ENCODE results near the gene PTPN21. TPM values are rescaled to one million over a fixed set of nuclear protein-coding genes. Genes with fewer than 3 reads are reported as not detected.

PTPN21 gene
- polyA plus RNA-seq, 3 donors = not detected

GRCh38 chr14:88476214-88476774, 78.5 kb downstream of the PTPN21 start:
- Histone ChIP-seq H3K4me2 (replicated peaks; ENCODE audit: extremely low read depth, low read length, poor library complexity, severe bottlenecking) (no peak overlapping the region), H3K4me3 (replicated peaks in 1 of 3; ENCODE audit: low read depth in 2 of 3, low read length in 3 of 3) (no peak overlapping the region), H3K9ac (ENCODE audit: insufficient read depth, low read length, poor library complexity, severe bottlenecking) (no peak overlapping the region), H4K20me1 (ENCODE audit: insufficient read depth, low read length) (no peaks in the 10 kb centered on the region), H3K36me3 (replicated peaks in 1 of 2; ENCODE audit: control insufficient read depth in 1 of 2, insufficient read depth in 2 of 2, low read length in 2 of 2) (no peaks in the 10 kb centered on the region), H3K27me3 (ENCODE audit: control insufficient read depth in 2 of 2, insufficient read depth in 2 of 2, low read length in 2 of 2) (no peaks in the 10 kb centered on the region), H2AFZ (ENCODE audit: insufficient read depth, low read depth, low read length, poor library complexity, severe bottlenecking) (no peak overlapping the region), H3K9me3 (replicated peaks in 1 of 2; ENCODE audit: control insufficient read depth in 1 of 2, insufficient read depth in 1 of 2, low read length in 2 of 2) (peaks cover 0 to 17% of the 10 kb centered on the region in 2 donors), H3K4me1 (ENCODE audit: control insufficient read depth in 1 of 2, insufficient read depth in 2 of 2, low read length in 2 of 2) (no peaks in the 10 kb centered on the region), H3K79me2 (ENCODE audit: insufficient read depth, low read length) (no peaks in the 10 kb centered on the region), H3K27ac (ENCODE audit: low read depth in 1 of 2, low read length in 2 of 2) (no peak overlapping the region)
- Mint-ChIP-seq H3K36me3 (no peaks in the 10 kb centered on the region), H3K4me3 (no peak overlapping the region), H3K4me1 (no peaks in the 10 kb centered on the region), H3K27ac (no peak overlapping the region), H3K9me3 (peaks cover 3 to 19% (median 13%) of the 10 kb centered on the region in 7 donors), H3K27me3 (ENCODE audit: low read depth in 3 of 3) (peaks cover 0 to 7% (median 3%) of the 10 kb centered on the region in 3 donors)
- TF ChIP-seq CTCF (IDR thresholded peaks at IDR 0.05) = no peak
- DNase-seq = no peak
- intact Hi-C loops (cut with micrococcal nuclease) = no loop called here
- WGBS (ENCODE audit: insufficient coverage) = 96% methylated on average over 4 of the region's 7 CpGs

GRCh38 chr14:88473791-88474190, 81.0 kb downstream of the PTPN21 start:
- no peak for TF ChIP-seq CTCF (IDR thresholded peaks at IDR 0.05)
- Mint-ChIP-seq H3K27me3 (ENCODE audit: low read depth in 3 of 3) (peaks cover 0 to 1% (median 0%) of the 10 kb centered on the region in 3 donors), H3K36me3 (no peaks in the 10 kb centered on the region), H3K4me3 (no peak overlapping the region), H3K4me1 (no peaks in the 10 kb centered on the region), H3K9me3 (peaks cover 0 to 5% (median 2%) of the 10 kb centered on the region in 7 donors), H3K27ac (no peak overlapping the region)
- H4K20me1 ChIP-seq (ENCODE audit: insufficient read depth, low read length) = no peaks in the 10 kb centered on the region
- H3K4me3 ChIP-seq (replicated peaks in 1 of 3; ENCODE audit: low read depth in 2 of 3, low read length in 3 of 3) = no peak overlapping the region
- peaks cover 0 to 3% of the 10 kb centered on the region in 2 donors for H3K9me3 ChIP-seq (replicated peaks in 1 of 2; ENCODE audit: control insufficient read depth in 1 of 2, insufficient read depth in 1 of 2, low read length in 2 of 2)
- no peaks in the 10 kb centered on the region for H3K27me3 ChIP-seq (ENCODE audit: control insufficient read depth in 2 of 2, insufficient read depth in 2 of 2, low read length in 2 of 2)
- intact Hi-C loops (cut with micrococcal nuclease) = no loop called here
- whole genome bisulfite sequencing (ENCODE audit: insufficient coverage) = no CpG with 5 or more reads among the region's 1 CpG
- no peaks in the 10 kb centered on the region for H3K79me2 ChIP-seq (ENCODE audit: insufficient read depth, low read length)
- no peak for DNase-seq
- no peak overlapping the region for H3K9ac ChIP-seq (ENCODE audit: insufficient read depth, low read length, poor library complexity, severe bottlenecking)
- H3K4me1 ChIP-seq (ENCODE audit: control insufficient read depth in 1 of 2, insufficient read depth in 2 of 2, low read length in 2 of 2) = no peaks in the 10 kb centered on the region
- no peak overlapping the region for H3K27ac ChIP-seq (ENCODE audit: low read depth in 1 of 2, low read length in 2 of 2)
- no peak overlapping the region for H2AFZ ChIP-seq (ENCODE audit: insufficient read depth, low read depth, low read length, poor library complexity, severe bottlenecking)
- H3K4me2 ChIP-seq (replicated peaks; ENCODE audit: extremely low read depth, low read length, poor library complexity, severe bottlenecking) = no peak overlapping the region
- H3K36me3 ChIP-seq (replicated peaks in 1 of 2; ENCODE audit: control insufficient read depth in 1 of 2, insufficient read depth in 2 of 2, low read length in 2 of 2) = no peaks in the 10 kb centered on the region
